ENCODE data around the gene CUX1.

The CUX1 gene

GRCh38 chr7:101937717-101938514, 120.5 kb downstream of the CUX1 start:
- DNase-seq (ENCODE audit: low spot score) = no peak

- DNase-seq (ENCODE audit: low spot score) = no peak
Measured at GRCh38 chr7:101939136-101939695, 121.8 kb downstream of the CUX1 start.

- DNase-seq (ENCODE audit: low spot score) = no peak
Measured at GRCh38 chr7:101940151-101940550, 122.7 kb downstream of the CUX1 start.

GRCh38 chr7:101940830-101941229, 123.4 kb downstream of the CUX1 start:
- DNase-seq (ENCODE audit: low spot score) = no peak

- DNase-seq (ENCODE audit: low spot score) = no peak
Measured at GRCh38 chr7:101941481-101942383, 124.3 kb downstream of the CUX1 start.

- no peak for DNase-seq (ENCODE audit: low spot score)
Measured at GRCh38 chr7:101942603-101943210, 125.3 kb downstream of the CUX1 start.

- DNase-seq (ENCODE audit: low spot score) = no peak
Measured at GRCh38 chr7:101943306-101943705, 125.9 kb downstream of the CUX1 start.

GRCh38 chr7:101943889-101944600, 126.6 kb downstream of the CUX1 start:
- DNase-seq (ENCODE audit: low spot score) = no peak

- DNase-seq (ENCODE audit: low spot score) = no peak
Measured at GRCh38 chr7:101944611-101945010, 127.2 kb downstream of the CUX1 start.

GRCh38 chr7:101945034-101945758, 127.8 kb downstream of the CUX1 start:
- no peak for DNase-seq (ENCODE audit: low spot score)

GRCh38 chr7:101947899-101948298, 130.5 kb downstream of the CUX1 start:
- DNase-seq (ENCODE audit: low spot score) = no peak

- no peak for DNase-seq (ENCODE audit: low spot score)
Measured at GRCh38 chr7:101948650-101949049, 131.2 kb downstream of the CUX1 start.

GRCh38 chr7:101950450-101951119, 133.2 kb downstream of the CUX1 start:
- no peak for DNase-seq (ENCODE audit: low spot score)

- DNase-seq (ENCODE audit: low spot score) = no peak
Measured at GRCh38 chr7:101951757-101952156, 134.3 kb downstream of the CUX1 start.

GRCh38 chr7:101952355-101953247, 135.2 kb downstream of the CUX1 start:
- no peak for DNase-seq (ENCODE audit: low spot score)

GRCh38 chr7:101953248-101953819, 135.9 kb downstream of the CUX1 start:
- DNase-seq (ENCODE audit: low spot score) = no peak

- no peak for DNase-seq (ENCODE audit: low spot score)
Measured at GRCh38 chr7:101954499-101954898, 137.1 kb downstream of the CUX1 start.

GRCh38 chr7:101956130-101956529, 138.7 kb downstream of the CUX1 start:
- no peak for DNase-seq (ENCODE audit: low spot score)
